Stimulated activated effector memory CD8-positive, alpha-beta T cell treated with anti-CD3 and anti-CD28 coated beads, Interleukin-12 subunit alpha, Interleukin-12 subunit beta, amount 100 ng/mL, for 72 hours (primary cell): Measurements from ENCODE around the gene KDM4C.
"Not testable (repeated sequence)": the region's sequence is repeated elsewhere in the genome, so short reads cannot be mapped to it uniquely, and the experiment has no call there.

ENCODE experiments used
- ATAC-seq: fragments of 150-1000 bp; cut with Tn5 transposase; 2 replicates; pipeline ENCODE4 v1.10.0; 2021
- DNase-seq, 2 donors: peaks; one replicate each; pipeline ENCODE4 v3.0.0; 2021 to 2022; ENCODE audit warnings: low spot score in 2 of 2
- H3K27ac Mint-ChIP-seq: one replicate; pipeline ENCODE4 v1.8.0; 2022; ENCODE audit warnings: mild to moderate bottlenecking, mixed read lengths
- H3K36me3 Mint-ChIP-seq: one replicate; pipeline ENCODE4 v1.8.0; 2022; ENCODE audit warnings: mild to moderate bottlenecking, mixed read lengths
- H3K4me1 Mint-ChIP-seq: one replicate; pipeline ENCODE4 v1.8.0; 2022; ENCODE audit warnings: mixed read lengths
- H3K4me3 Mint-ChIP-seq: one replicate; pipeline ENCODE4 v1.8.0; 2022; ENCODE audit warnings: mild to moderate bottlenecking, mixed read lengths
- H3K9me3 Mint-ChIP-seq: one replicate; pipeline ENCODE4 v1.8.0; 2022; ENCODE audit warnings: mixed read lengths

Gene KDM4C

DNA sequence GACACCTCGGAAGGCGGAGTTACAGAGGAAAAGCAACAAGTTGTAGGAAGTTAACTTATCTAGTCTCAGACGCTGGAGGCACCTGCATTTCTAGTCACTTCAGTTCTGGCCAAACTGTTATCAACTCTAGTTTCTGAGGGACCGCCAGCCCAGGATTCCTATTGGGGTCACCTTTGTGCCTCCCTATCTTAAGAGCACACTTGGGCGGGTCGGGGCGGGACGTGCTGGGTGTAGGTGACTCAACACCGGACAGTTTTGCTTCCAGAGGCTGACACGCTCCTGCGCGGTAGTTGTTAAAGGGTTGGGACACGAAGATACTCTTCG lies 679 bp upstream of the KDM4C start:
- Mint-ChIP-seq H3K9me3 (no peaks in the 10 kb centered on the region), H3K27ac (peak overlapping the region; percentile 99), H3K36me3 (peaks cover 41% of the 10 kb centered on the region), H3K4me3 (peak overlapping the region; percentile 96), H3K4me1 (peaks cover 29% of the 10 kb centered on the region)
- DNase-seq (no peak), ATAC-seq (peak; percentile 74)

DNA sequence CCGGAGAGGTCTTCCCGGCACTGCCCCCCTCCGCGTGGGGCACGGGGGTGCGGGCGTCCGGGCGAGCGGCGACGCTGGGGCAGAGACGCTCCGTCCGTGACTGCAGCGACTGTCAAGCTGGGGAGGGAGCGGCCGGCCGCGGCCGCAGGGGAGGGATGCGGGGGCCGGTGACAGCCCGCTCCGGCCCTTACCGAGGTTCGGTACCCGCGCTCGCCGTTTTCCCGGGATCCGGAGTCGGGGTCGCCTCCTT lies 400 bp downstream of the KDM4C start:
- H3K36me3 Mint-ChIP-seq: peaks cover 41% of the 10 kb centered on the region
- peak overlapping the region; percentile 99 for H3K27ac Mint-ChIP-seq
- H3K4me3 Mint-ChIP-seq: peak overlapping the region; percentile 96
- peaks cover 2% of the 10 kb centered on the region for H3K9me3 Mint-ChIP-seq
- ATAC-seq (peak; percentile 22), DNase-seq (no peak)
- H3K4me1 Mint-ChIP-seq: peaks cover 35% of the 10 kb centered on the region

DNA sequence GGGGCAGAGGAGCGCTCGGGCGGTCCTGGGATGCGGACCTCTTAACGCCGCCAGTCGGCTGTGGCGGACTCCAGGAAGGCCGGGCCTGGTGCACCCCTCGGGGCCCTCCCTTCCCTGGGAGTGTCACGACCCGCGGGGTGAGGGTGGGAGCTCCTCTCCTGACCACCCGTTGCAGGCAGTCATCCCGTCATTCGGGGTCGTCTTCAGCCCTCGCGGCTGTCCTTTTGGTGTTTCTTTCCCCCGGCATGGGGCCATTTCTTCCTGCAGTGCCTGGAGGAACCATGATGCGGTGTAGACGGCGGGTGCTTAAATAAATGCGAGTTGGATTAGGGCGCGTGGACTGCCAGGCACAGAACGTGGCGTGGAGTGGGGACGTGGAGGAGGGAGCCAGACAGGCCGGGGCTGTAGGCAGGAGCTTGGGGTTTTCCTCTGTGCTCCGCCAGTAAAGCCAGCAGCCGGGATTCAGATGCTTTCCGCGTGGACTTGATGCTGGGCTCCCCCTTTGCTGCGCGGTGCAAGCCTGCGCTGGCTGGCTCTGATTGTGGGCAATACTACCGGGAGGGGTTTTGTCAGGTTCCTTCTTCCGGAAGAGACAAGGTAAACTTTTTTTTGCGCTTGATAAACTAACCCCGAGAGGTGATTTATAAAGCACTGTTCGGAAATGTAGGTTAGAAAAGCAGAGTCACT lies 868 bp downstream of the KDM4C start:
- DNase-seq (peak; percentile 44 to 78), ATAC-seq (peak; percentile 31)
- Mint-ChIP-seq H3K4me1 (peaks cover 40% of the 10 kb centered on the region), H3K4me3 (peak overlapping the region; percentile 96), H3K9me3 (peaks cover 5% of the 10 kb centered on the region), H3K36me3 (peaks cover 41% of the 10 kb centered on the region), H3K27ac (peak overlapping the region; percentile 99)

DNA sequence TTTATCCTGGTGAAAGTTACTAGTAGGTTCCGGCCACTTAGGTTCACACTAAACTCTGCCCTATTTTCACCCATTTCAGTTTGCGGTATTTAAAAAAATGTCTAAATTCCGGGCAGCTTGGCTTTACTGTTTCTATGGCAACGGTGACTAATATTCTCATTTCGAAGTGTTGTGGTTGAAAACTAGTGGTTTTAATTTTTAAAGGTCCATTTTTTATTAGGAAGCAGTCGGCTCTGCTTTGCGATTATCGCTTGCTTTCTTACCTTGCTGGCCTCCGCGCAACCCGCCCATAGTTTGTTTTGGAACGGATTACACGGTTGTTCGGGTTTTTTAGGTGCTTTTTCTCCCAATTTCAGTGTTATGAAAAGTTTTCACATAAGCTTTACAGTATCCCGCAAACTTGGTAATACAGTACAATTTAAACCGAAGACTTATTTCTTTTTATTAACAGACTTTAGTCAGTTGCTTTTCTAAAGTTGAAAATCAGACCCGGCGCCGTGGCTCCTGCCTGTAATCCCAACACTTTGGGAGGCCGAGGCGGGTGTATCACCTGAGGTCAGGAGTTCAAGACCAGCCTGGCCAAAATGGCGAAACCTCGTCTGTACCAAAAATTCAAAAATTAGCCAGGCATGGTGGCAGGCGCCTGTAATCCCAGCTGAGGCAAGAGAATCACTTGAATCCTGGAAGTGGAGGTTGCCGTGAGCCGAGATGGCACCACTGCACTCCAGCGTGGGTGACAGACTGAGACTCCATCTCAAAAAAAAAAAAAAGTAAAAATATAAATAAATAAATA lies 1.6 kb downstream of the KDM4C start:
- Mint-ChIP-seq H3K4me3 (peak overlapping the region; percentile 96), H3K27ac (peak overlapping the region; percentile 99), H3K4me1 (peaks cover 47% of the 10 kb centered on the region), H3K36me3 (peaks cover 41% of the 10 kb centered on the region), H3K9me3 (peaks cover 5% of the 10 kb centered on the region)
- peak; percentile 31 for ATAC-seq
- DNase-seq: peak; percentile 5 to 62

DNA sequence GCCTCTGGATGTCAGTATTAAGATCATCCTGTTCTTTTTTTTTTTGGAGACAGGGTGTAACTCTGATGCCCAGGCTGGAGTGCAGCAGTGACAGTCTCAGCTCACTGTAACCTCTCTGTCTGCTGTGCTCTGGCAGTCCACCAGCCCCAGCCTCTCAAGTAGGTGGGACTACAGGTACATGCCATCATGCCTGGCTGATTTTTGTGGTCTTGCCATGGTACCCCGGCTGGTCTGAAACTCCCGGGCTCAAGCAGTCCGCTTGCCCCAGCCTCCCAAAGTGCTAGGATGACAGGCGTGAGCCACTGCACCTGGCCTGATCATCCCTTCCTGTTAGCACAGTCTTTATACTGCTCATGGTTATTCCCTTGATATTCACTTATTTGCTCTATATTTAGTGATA lies 3.5 kb downstream of the KDM4C start:
- no peak overlapping the region for H3K27ac Mint-ChIP-seq
- peaks cover 41% of the 10 kb centered on the region for H3K36me3 Mint-ChIP-seq
- H3K4me1 Mint-ChIP-seq: peaks cover 62% of the 10 kb centered on the region
- H3K9me3 Mint-ChIP-seq: peaks cover 5% of the 10 kb centered on the region
- no peak overlapping the region for H3K4me3 Mint-ChIP-seq
- DNase-seq (no peak), ATAC-seq (no peak)

DNA sequence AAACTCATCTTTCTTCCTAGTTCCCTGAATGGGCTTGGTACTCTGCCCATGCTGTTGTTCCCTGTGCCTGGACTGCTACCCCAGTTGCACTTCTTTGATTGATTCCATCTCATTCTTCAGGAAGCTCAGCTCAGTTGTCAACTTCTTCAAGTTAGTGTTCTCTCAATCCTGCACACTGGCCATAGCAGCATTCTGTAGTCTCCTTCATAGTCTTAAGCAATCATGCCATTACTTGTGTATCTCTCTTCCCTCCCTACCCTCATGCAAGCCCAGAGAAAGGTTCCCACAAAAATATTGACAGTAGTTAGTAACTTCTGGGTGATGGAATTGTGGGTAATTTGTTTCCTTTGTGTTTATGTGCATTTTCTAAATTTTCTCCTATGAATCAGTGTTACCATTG lies 5.5 kb downstream of the KDM4C start:
- peaks cover 66% of the 10 kb centered on the region for H3K4me1 Mint-ChIP-seq
- no peak overlapping the region for H3K4me3 Mint-ChIP-seq
- no peak overlapping the region for H3K27ac Mint-ChIP-seq
- H3K36me3 Mint-ChIP-seq: peaks cover 24% of the 10 kb centered on the region
- H3K9me3 Mint-ChIP-seq: peaks cover 5% of the 10 kb centered on the region
- DNase-seq: no peak
- no peak for ATAC-seq

DNA sequence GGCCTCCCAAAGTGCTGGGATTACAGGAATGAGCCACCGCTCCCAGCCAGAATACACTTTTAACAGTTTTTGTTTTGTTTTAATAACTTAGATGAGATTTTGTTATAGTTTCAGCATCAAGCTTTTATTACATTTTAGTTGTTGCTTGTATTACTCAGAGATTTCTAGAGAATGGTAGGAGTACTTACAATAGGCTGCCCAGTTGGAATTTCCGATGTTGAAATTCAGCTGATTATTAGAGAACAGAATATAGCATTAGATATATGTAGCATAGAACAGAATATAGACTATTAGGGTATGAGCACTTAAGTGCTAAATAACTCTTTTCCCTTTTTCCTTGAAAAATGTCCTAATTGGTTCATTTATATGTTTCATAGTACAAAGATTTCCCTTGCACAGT lies 6.2 kb downstream of the KDM4C start:
- H3K27ac Mint-ChIP-seq: no peak overlapping the region
- DNase-seq (no peak), ATAC-seq (no peak)
- H3K36me3 Mint-ChIP-seq: peaks cover 16% of the 10 kb centered on the region
- peaks cover 5% of the 10 kb centered on the region for H3K9me3 Mint-ChIP-seq
- no peak overlapping the region for H3K4me3 Mint-ChIP-seq
- peaks cover 66% of the 10 kb centered on the region for H3K4me1 Mint-ChIP-seq

DNA sequence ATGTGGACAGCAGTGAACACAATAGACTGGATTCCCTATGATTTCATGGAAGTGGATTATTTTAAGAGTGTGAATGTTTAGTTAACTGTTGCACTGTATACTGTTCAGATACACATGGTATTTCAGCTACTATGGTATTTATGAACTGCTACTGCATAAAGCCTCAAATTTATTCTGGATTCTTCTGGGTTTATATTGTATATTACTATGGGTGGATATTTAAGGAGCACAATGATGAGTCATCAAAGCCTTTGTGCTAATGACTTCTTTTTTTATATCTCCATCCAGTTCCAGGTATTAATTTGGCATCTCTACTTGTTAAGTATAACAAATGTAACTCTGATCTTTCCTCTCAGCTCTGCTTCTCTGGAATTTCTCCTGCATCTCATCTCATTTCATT lies 6.8 kb downstream of the KDM4C start:
- ATAC-seq (no peak), DNase-seq (no peak)
- Mint-ChIP-seq H3K4me3 (no peak overlapping the region), H3K36me3 (peaks cover 11% of the 10 kb centered on the region), H3K27ac (no peak overlapping the region), H3K9me3 (peaks cover 5% of the 10 kb centered on the region), H3K4me1 (peaks cover 71% of the 10 kb centered on the region)

DNA sequence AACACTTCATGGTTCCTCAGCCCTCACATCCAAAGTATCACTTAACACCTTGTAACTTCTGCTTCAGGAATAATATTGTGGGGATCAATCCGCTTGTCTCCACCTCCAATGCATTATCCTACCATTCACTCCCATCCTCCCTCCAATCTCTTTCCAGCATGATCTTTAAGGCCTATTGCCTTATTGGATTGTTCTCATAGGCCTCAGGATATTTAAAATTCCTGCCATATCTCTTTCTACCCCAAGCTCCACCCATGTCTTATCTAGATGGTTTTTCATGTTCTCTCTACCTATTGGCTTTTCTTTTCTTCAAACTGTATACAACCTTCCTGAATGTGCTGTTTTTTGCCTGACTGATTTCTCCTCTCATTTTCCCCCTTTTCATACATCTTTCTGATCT lies 7.2 kb downstream of the KDM4C start:
- no peak for DNase-seq
- Mint-ChIP-seq H3K4me1 (peaks cover 69% of the 10 kb centered on the region), H3K36me3 (peaks cover 9% of the 10 kb centered on the region), H3K4me3 (no peak overlapping the region), H3K27ac (no peak overlapping the region), H3K9me3 (peaks cover 5% of the 10 kb centered on the region)
- ATAC-seq: no peak

DNA sequence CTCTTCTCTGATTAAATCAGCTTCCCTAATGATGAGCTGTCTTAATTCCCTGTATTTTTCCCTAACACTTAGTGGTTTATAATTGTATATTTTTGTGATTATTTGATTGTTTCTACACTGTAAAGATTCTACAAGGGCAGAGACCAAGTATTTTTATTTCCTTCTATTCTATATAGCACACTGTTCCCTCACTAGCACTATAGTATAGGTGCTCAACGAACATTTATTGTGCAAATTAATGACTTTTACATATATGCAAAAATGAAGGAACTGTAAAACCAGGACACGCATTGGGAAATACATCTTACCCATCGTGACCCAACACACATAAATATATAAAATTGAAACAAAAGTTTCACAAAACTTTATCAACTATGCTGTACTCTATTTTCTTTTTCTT lies 7.6 kb downstream of the KDM4C start:
- peaks cover 65% of the 10 kb centered on the region for H3K4me1 Mint-ChIP-seq

DNA sequence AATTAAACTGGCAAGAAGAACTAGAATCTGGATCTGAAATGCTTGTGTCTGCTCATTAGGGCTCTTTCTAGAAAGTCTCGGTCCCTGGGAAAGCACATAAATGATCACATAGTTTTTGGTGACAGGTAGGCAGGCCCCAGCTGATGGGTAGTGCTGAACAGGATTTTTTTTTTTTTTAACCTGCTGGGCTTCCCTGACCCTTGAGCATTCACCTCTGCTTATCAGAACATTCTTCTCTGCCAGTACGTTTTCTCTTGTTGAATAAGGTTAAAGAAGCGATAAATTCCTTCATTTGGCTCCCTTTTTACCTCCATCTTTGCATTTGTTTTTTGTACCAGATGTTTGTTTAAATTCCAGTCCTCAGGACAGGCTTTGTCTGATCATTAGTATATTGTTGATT lies 8.8 kb downstream of the KDM4C start:
- DNase-seq (no peak), ATAC-seq (no peak)
- Mint-ChIP-seq H3K36me3 (peaks cover 6% of the 10 kb centered on the region), H3K9me3 (peaks cover 5% of the 10 kb centered on the region), H3K4me3 (no peak overlapping the region), H3K27ac (no peak overlapping the region), H3K4me1 (peaks cover 58% of the 10 kb centered on the region)

More for the DNA sequence above, 7.6 kb downstream of the KDM4C start:
- DNase-seq (no peak), ATAC-seq (no peak)
- Mint-ChIP-seq H3K9me3 (peaks cover 5% of the 10 kb centered on the region), H3K27ac (no peak overlapping the region), H3K4me3 (no peak overlapping the region), H3K36me3 (peaks cover 6% of the 10 kb centered on the region)

DNA sequence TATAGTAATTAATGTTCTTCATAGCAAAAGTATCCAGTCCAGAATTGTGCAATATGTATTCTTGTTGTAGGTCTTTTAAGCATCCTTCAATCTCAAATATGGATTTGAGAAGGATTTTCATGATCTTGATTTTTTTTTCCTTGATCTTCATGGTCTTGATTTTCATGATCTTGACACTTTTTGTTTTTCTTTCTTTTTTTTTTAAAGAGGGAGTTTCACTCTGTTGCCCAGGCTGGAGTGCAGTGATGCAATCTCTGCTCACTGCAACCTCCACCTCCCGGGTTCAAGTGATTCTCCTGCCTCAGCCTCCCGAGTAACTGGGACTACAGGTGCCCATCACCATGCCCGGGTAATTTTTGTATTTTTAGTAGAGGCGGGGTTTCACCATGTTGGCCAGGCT lies 10.8 kb downstream of the KDM4C start:
- not testable (repeated sequence) for H3K4me3 Mint-ChIP-seq, H3K36me3 Mint-ChIP-seq, H3K27ac Mint-ChIP-seq, H3K9me3 Mint-ChIP-seq, DNase-seq, ATAC-seq
- H3K4me1 Mint-ChIP-seq: peaks cover 43% of the 10 kb centered on the region

DNA sequence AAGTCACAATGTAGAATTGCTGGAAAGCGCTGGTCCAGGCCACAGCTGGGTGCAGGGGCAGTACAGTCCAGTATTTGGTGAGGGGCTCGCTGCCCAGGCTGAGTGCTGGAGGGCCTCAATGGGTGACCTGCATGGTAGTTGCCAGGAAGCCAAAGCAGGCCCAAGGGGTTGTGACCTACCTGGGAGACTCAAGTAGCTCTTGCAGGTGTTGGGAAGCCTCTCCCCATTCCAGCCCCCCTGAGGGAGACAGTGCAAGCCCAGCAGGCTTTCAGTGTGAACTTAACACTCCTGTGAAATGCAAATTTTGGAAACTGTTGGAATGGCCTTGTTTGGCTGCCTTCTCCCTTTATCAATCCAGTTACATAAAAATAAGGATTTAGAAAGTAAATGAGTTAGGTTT lies 13.9 kb downstream of the KDM4C start:
- no peak for ATAC-seq
- H3K4me3 Mint-ChIP-seq: no peak overlapping the region
- DNase-seq: no peak
- no peaks in the 10 kb centered on the region for H3K9me3 Mint-ChIP-seq
- H3K36me3 Mint-ChIP-seq: peaks cover 6% of the 10 kb centered on the region
- H3K27ac Mint-ChIP-seq: no peak overlapping the region
- H3K4me1 Mint-ChIP-seq: peaks cover 18% of the 10 kb centered on the region

DNA sequence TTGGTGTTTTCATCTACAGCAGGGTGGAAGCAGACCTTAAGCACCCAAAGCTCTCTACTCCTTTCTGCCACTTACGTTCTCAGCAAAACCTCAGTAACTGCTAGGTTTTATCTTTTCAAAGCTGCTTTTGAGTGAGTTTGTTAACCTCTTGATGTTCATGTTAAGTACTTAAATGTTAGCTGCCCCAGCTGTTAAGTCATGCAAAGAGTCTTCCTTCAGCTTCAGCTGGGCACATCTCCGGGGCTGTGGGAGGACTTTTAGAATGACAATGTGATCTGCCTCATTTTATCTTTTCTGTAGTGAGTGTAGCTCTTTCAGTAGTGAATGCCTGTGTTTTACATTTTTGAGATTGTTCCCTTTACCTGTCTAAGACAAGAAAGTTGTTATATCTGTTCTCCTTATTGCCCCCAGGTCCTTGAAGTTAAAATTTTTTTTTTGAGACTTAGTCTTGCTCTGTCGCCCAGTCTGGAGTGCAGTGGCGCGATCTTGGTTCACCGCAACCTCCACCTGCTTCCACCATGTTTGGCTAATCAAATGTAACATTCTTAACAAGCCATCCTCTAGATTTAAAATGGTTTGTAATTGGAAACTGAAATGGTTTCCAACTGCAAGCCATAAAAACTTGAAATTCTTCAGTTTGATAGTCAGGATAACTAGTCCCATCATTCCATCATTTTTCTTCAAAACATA lies 19.6 kb downstream of the KDM4C start:
- DNase-seq (no peak), ATAC-seq (no peak)
- Mint-ChIP-seq H3K27ac (no peak overlapping the region), H3K9me3 (no peaks in the 10 kb centered on the region), H3K36me3 (no peaks in the 10 kb centered on the region), H3K4me1 (peaks cover 30% of the 10 kb centered on the region), H3K4me3 (no peak overlapping the region)

DNA sequence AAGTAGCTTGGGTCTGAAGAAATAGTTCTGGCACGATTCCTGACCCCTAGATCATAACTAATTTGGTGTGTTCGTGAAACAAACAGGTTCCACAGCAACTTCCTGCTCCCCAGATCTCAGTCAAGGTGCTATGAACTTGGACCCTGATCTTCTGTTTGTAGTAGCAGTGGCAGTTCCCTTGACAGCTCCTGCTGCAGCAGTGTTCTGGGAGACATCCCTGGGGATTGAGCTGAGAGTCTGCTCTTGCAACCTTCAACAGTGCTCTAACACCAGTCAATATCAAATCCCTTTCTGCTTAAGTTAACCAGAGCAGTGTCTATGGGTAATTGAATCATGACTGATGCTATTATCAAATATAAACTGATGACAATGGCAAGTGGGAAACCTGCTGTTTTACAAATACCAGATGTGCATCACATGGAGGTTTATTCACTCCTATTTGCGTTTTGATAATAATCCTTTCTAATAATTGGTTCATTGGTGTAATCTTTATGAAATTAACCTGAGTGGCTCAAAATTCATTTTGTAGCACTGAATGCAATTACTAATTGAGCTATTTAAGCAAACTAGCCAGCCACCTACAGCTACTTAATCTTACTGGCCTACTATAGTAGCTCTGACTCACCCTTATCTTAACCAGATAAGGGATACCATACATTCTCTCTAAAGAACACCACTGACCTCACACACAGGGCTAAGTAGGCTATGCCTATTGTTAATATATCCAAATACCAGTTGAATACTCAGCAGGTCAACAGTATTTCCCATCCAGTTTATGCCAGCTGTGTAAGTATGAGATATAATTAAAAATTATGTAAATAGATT lies 21.9 kb downstream of the KDM4C start:
- Mint-ChIP-seq H3K4me1 (peaks cover 50% of the 10 kb centered on the region), H3K9me3 (no peaks in the 10 kb centered on the region), H3K4me3 (no peak overlapping the region), H3K27ac (no peak overlapping the region), H3K36me3 (no peaks in the 10 kb centered on the region)
- DNase-seq (no peak), ATAC-seq (no peak)
